Endometrial microvascular endothelial cells (primary cell): ENCODE measurements around the gene CENPF. TPM values are rescaled to one million over a fixed set of nuclear protein-coding genes. Genes with fewer than 3 reads are reported as not detected.
"Not testable (repeated sequence)": the region's sequence is repeated elsewhere in the genome, so short reads cannot be mapped to it uniquely, and the experiment has no call there.

ENCODE experiments used
- in situ Hi-C: cut with HindIII; loops from 2 replicates; pipeline ENCODE4 v1.10.0; 2017; ENCODE audit warnings: low sequenced_read_pairs, low pct_unique_long_range_greater_than_20kb; ENCODE audit errors: inconsistent ontology term
- total RNA-seq: library from RNA; depleted of rRNA; stranded (reverse); fragments of >200 nt; gene quantifications from one replicate; pipeline ENCODE4 v1.2.3, GENCODE V29; 2015; ENCODE audit errors: inconsistent ontology term

Gene CENPF
- total RNA-seq, 1 donor from 2014 or later: 64.4 TPM

GRCh38 chr1:214608216-214608783, 5.3 kb downstream of the CENPF start:
- in situ Hi-C loops: not testable (repeated sequence)

- in situ Hi-C loops: not testable (repeated sequence)
Observed at GRCh38 chr1:214608817-214609216, 5.8 kb downstream of the CENPF start.

- in situ Hi-C loops: no loop called here
Observed at GRCh38 chr1:214609692-214610091, 6.7 kb downstream of the CENPF start.

GRCh38 chr1:214610136-214610535, 7.1 kb downstream of the CENPF start:
- in situ Hi-C loops: not testable (repeated sequence)

GRCh38 chr1:214615109-214615508, 12.1 kb downstream of the CENPF start:
- in situ Hi-C loops: no loop called here

GRCh38 chr1:214615871-214616270, 12.9 kb downstream of the CENPF start:
- in situ Hi-C loops: no loop called here

GRCh38 chr1:214617246-214617645, 14.3 kb downstream of the CENPF start:
- in situ Hi-C loops: no loop called here

GRCh38 chr1:214617843-214618242, 14.8 kb downstream of the CENPF start:
- in situ Hi-C loops: no loop called here

- in situ Hi-C loops: no loop called here
Observed at GRCh38 chr1:214621236-214621635, 18.2 kb downstream of the CENPF start.

- in situ Hi-C loops: no loop called here
Observed at GRCh38 chr1:214623430-214623829, 20.4 kb downstream of the CENPF start.

GRCh38 chr1:214632091-214632490, 29.1 kb downstream of the CENPF start:
- in situ Hi-C loops: no loop called here

GRCh38 chr1:214633686-214634085, 30.7 kb downstream of the CENPF start:
- in situ Hi-C loops: no loop called here

- in situ Hi-C loops: no loop called here
Observed at GRCh38 chr1:214634267-214634666, 31.3 kb downstream of the CENPF start.

GRCh38 chr1:214635086-214635485, 32.1 kb downstream of the CENPF start:
- in situ Hi-C loops: no loop called here

GRCh38 chr1:214635506-214635905, 32.5 kb downstream of the CENPF start:
- in situ Hi-C loops: no loop called here

GRCh38 chr1:214636436-214636835, 33.4 kb downstream of the CENPF start:
- in situ Hi-C loops: no loop called here

GRCh38 chr1:214637125-214637524, 34.1 kb downstream of the CENPF start:
- in situ Hi-C loops: no loop called here

GRCh38 chr1:214637722-214638458, 34.9 kb downstream of the CENPF start:
- in situ Hi-C loops: no loop called here

GRCh38 chr1:214638459-214638807, 35.4 kb downstream of the CENPF start:
- in situ Hi-C loops: no loop called here

GRCh38 chr1:214638997-214639396, 36.0 kb downstream of the CENPF start:
- in situ Hi-C loops: no loop called here
